GM18951 (cell line): ENCODE data around the gene CHRND.

Experiments
- POLR2A ChIP-seq: IDR thresholded peaks from 4 replicates; pipeline ENCODE4 v1.6.1; 2011; ENCODE audit warnings: mild to moderate bottlenecking; ENCODE audit not compliant: insufficient read length, insufficient read depth; ENCODE audit errors: extremely low read depth
- in situ Hi-C: fragments of 300-500 bp; cut with MboI; formaldehyde crosslinking; loops from one replicate; pipeline ENCODE4 v1.12.0; 2022; ENCODE audit warnings: low sequenced_read_pairs, mixed read lengths, inconsistent platforms; ENCODE audit not compliant: unreplicated experiment

The CHRND gene

GRCh38 chr2:232483923-232484627 lies 41.9 kb upstream of the CHRND start:
- TF ChIP-seq POLR2A: no peak
- in situ Hi-C loops: no loop called here

GRCh38 chr2:232484628-232485347 lies 41.2 kb upstream of the CHRND start:
- in situ Hi-C loops: no loop called here
- TF ChIP-seq POLR2A: no peak

- no peak for TF ChIP-seq POLR2A
- in situ Hi-C loops: no loop called here
These were observed 40.6 kb upstream of the CHRND start for GRCh38 chr2:232485348-232485756.

- in situ Hi-C loops: no loop called here
- TF ChIP-seq POLR2A: no peak
These were observed 40.0 kb upstream of the CHRND start for GRCh38 chr2:232485757-232486557.

- in situ Hi-C loops: no loop called here
- TF ChIP-seq POLR2A: no peak
These were observed 39.2 kb upstream of the CHRND start for GRCh38 chr2:232486558-232487384.

- in situ Hi-C loops: no loop called here
- no peak for TF ChIP-seq POLR2A
These were observed 38.4 kb upstream of the CHRND start, which contains the start of gene ECEL1 for GRCh38 chr2:232487385-232488096. Gene ECEL1, minus strand, starts transcription at chr2:232487834. Its CDS starts 1,181 bp downstream, at chr2:232486653.

- in situ Hi-C loops: no loop called here
- TF ChIP-seq POLR2A: no peak
These were observed 37.8 kb upstream of the CHRND start for GRCh38 chr2:232488097-232488711.

- in situ Hi-C loops: no loop called here
- no peak for TF ChIP-seq POLR2A
These were observed 37.1 kb upstream of the CHRND start for GRCh38 chr2:232488721-232489300.

- TF ChIP-seq POLR2A: no peak
- in situ Hi-C loops: no loop called here
These were observed 36.3 kb upstream of the CHRND start for GRCh38 chr2:232489516-232490220.

- no peak for TF ChIP-seq POLR2A
- in situ Hi-C loops: no loop called here
These were observed 35.5 kb upstream of the CHRND start for GRCh38 chr2:232490221-232491138.

GRCh38 chr2:232491139-232491780 lies 34.7 kb upstream of the CHRND start:
- in situ Hi-C loops: no loop called here

More at GRCh38 chr2:232491139-232491780, 34.7 kb upstream of the CHRND start:
- TF ChIP-seq POLR2A: no peak
